HepG2 (cell line): ENCODE results near the gene ZNF277. TPM values are rescaled to one million over a fixed set of nuclear protein-coding genes. Genes with fewer than 3 reads are reported as not detected.

Experiments used
- ATAC-seq: fragments of 200-7000 bp; cut with Tn5 transposase; 3 replicates; pipeline ENCODE4 v1.9.1; 2020; ENCODE audit warnings: mild to moderate bottlenecking, moderate library complexity
- BruUV-seq: library from RNA; stranded (reverse); fragments of 400-500 nt; replicated peaks from 2 replicates; lab custom pipeline; 2021; lab: Mats Ljungman, UMichigan
- CTCF ChIA-PET: fragments of 300-600 bp; formaldehyde crosslinking; extraction: SDS; loops from one replicate; lab custom pipeline; 2021; ENCODE audit warnings: low total read pairs, inconsistent platforms, low intra/inter-chr PET ratio; lab: Yijun Ruan, JAX
- POLR2A ChIA-PET: fragments of 350-600 bp; sonication (Branson Sonifier 250); formaldehyde crosslinking; loops from one replicate; lab custom pipeline; 2020; ENCODE audit warnings: antibody characterized with exemption, inconsistent platforms; lab: Yijun Ruan, JAX
- DNase-seq: peaks from one replicate; pipeline ENCODE4 v3.0.0-alpha.2; 2015; ENCODE audit warnings: low spot score
- FAIRE-seq: peaks from 3 replicates; lab custom pipeline; 2011; peaks lifted over from hg19 to GRCh38; lab: Jason Lieb, UNC
- H2AFZ ChIP-seq: one replicate; pipeline ENCODE4 v1.6.1; 2011; ENCODE audit warnings: low read length, inconsistent platforms
- H3K27ac ChIP-seq: fragments of 300-600 bp; 3 replicates; pipeline ENCODE4 v1.8.0; 2011; ENCODE audit warnings: mixed run types, mild to moderate bottlenecking, mixed read lengths, low read length, inconsistent platforms; ENCODE audit not compliant: insufficient read depth; ENCODE audit errors: extremely low read length
- H3K27me3 ChIP-seq, 2 experiments: fragments of 200-600 bp in 1 of 2; 2 replicates in 1 of 2; 3 replicates in 1 of 2; pipeline versions ENCODE4 v1.6.0 to v1.8.0; 2011; ENCODE audit warnings: low read length in 2 of 2, mild to moderate bottlenecking in 2 of 2, moderate library complexity in 2 of 2, inconsistent platforms in 1 of 2; ENCODE audit not compliant: insufficient read depth in 2 of 2, control insufficient read depth in 1 of 2
- H3K36me3 ChIP-seq, 2 experiments: fragments of 200-600 bp in 1 of 2; replicated peaks in 1 of 2; 2 replicates in 1 of 2; 3 replicates in 1 of 2; pipeline versions ENCODE4 v1.5.1 to v1.8.0; 2011; ENCODE audit warnings: low read length in 2 of 2, inconsistent platforms in 1 of 2; ENCODE audit not compliant: insufficient read depth in 2 of 2, control insufficient read depth in 1 of 2
- H3K4me1 ChIP-seq: 2 replicates; pipeline ENCODE4 v1.5.1; 2012; ENCODE audit warnings: low read length, inconsistent platforms; ENCODE audit not compliant: insufficient read depth
- H3K4me2 ChIP-seq: 2 replicates; pipeline ENCODE4 v1.6.0; 2011; ENCODE audit warnings: low read depth, low read length, inconsistent platforms
- H3K4me3 ChIP-seq, 3 experiments: fragments of 200-600 bp in 1 of 3; sonication (generic), shearing (Covaris generic) in 1 of 3; replicated peaks in 1 of 3; 2 replicates each; pipeline ENCODE4 v1.5.1; 2011 to 2016; ENCODE audit warnings: low read length in 3 of 3, inconsistent platforms in 2 of 3, low read depth in 2 of 3, mild to moderate bottlenecking in 2 of 3, control low read depth in 1 of 3, mixed read lengths in 1 of 3; ENCODE audit not compliant: insufficient read depth in 1 of 3
- H3K79me2 ChIP-seq: one replicate; pipeline ENCODE4 v1.6.1; 2011; ENCODE audit warnings: low read length, inconsistent platforms; ENCODE audit not compliant: insufficient read depth
- H3K9ac ChIP-seq: 2 replicates; pipeline ENCODE4 v1.6.0; 2011; ENCODE audit warnings: mild to moderate bottlenecking, low read depth, low read length, inconsistent platforms; ENCODE audit not compliant: insufficient read depth
- H3K9me3 ChIP-seq: 2 replicates; pipeline ENCODE4 v1.5.1; 2012; ENCODE audit warnings: mild to moderate bottlenecking, low read length
- H4K20me1 ChIP-seq: 2 replicates; pipeline ENCODE4 v1.6.0; 2011; ENCODE audit warnings: inconsistent platforms, mild to moderate bottlenecking, low read length, moderate library complexity; ENCODE audit not compliant: insufficient read depth
- KLF6 ChIP-seq: IDR thresholded peaks from 2 replicates; pipeline ENCODE4 v1.8.0; 2016; ENCODE audit warnings: missing biosample characterization, missing genetic modification reagents
- MXI1 ChIP-seq: IDR thresholded peaks from 3 replicates; pipeline ENCODE4 v1.6.1; 2012; ENCODE audit warnings: low read depth, low read length, inconsistent platforms, borderline replicate concordance
- SYNCRIP ChIP-seq: fragments of 200-400 bp; formaldehyde crosslinking; IDR thresholded peaks from 2 replicates; pipeline ENCODE4 v1.6.1; 2018; ENCODE audit warnings: mild to moderate bottlenecking, low read depth, low read length; ENCODE audit not compliant: insufficient read depth
- ZNF138 ChIP-seq: sonication (generic); formaldehyde crosslinking; IDR thresholded peaks from 2 replicates; pipeline ENCODE4 v1.5.0; 2020; ENCODE audit warnings: mild to moderate bottlenecking, low read depth, missing genetic modification reagents
- ZNF263 ChIP-seq: sonication (generic); formaldehyde crosslinking; IDR thresholded peaks from 2 replicates; pipeline ENCODE4 v1.4.0; 2020; ENCODE audit warnings: missing genetic modification reagents
- WGBS: methylation state at CpG from one replicate; pipeline ENCODE4 v1.1.6; 2017; ENCODE audit warnings: low lambda C conversion rate; 5-methylcytosine and 5-hydroxymethylcytosine counted together
- in situ Hi-C: cut with HindIII; loops from 2 replicates; pipeline ENCODE4 v1.10.0; 2017; ENCODE audit warnings: low pct_unique_long_range_greater_than_20kb; ENCODE audit not compliant: extremely low pct_ligation_motif_present
- intact Hi-C: fragments of 100-400 bp; cut with micrococcal nuclease; formaldehyde crosslinking; loops from one replicate; pipeline ENCODE4 v1.10.0; 2022; ENCODE audit not compliant: unreplicated experiment
- polyA plus RNA-seq, 8 experiments: library from polyadenylated mRNA; depleted of rRNA in 3 of 8; stranded (reverse) in 7 of 8; unstranded in 1 of 8; fragments of >200 nt; fragmentation: Illumina TruSeq in 4 of 8; extraction: Trizol in 4 of 8; gene quantifications; 2 replicates each; pipeline versions ENCODE4 v1.2.1 to v1.2.3, GENCODE V29; 2011 to 2016; ENCODE audit warnings: low read depth in 4 of 8, missing spikeins in 1 of 8, mixed read lengths in 1 of 8; ENCODE audit not compliant: insufficient read depth in 1 of 8
- total RNA-seq, 5 experiments: library from RNA; depleted of rRNA; stranded (reverse); fragments of >200 nt; fragmentation: Illumina TruSeq; extraction: Trizol; gene quantifications; 2 replicates each; pipeline ENCODE4 v1.2.3, GENCODE V29; 2016; ENCODE audit warnings: low read depth in 1 of 5
- TF ChIP-seq, protein P1 (sequence below): IDR thresholded peaks from 2 replicates; pipeline ENCODE4 v1.6.1; 2016; ENCODE audit warnings: control low read depth
- TF ChIP-seq, protein P2 (sequence below): sonication (generic); formaldehyde crosslinking; IDR thresholded peaks from 2 replicates; pipeline ENCODE4 v1.5.0; 2020; ENCODE audit warnings: mild to moderate bottlenecking, missing genetic modification reagents
- TF ChIP-seq, protein P3 (sequence below): sonication (generic); formaldehyde crosslinking; IDR thresholded peaks from 2 replicates; pipeline ENCODE4 v1.4.0; 2020; ENCODE audit warnings: missing genetic modification reagents
- TF ChIP-seq, protein P4 (sequence below), 2 experiments: fragments of 450-650 bp in 1 of 2; sonication (generic) in 1 of 2; formaldehyde crosslinking in 1 of 2; IDR thresholded peaks; 2 replicates each; pipeline versions ENCODE4 v1.6.1 to v1.8.0; 2016 to 2022; ENCODE audit warnings: antibody characterized with exemption in 1 of 2, mild to moderate bottlenecking in 1 of 2, missing genetic modification reagents in 1 of 2

ZNF277 gene
- total and polyA plus RNA-seq, 2 of the 13 experiments (the other 11 are each of a cell fraction or from before 2014, with no cell fraction given): 29.1 to 30.1 TPM

DNA sequence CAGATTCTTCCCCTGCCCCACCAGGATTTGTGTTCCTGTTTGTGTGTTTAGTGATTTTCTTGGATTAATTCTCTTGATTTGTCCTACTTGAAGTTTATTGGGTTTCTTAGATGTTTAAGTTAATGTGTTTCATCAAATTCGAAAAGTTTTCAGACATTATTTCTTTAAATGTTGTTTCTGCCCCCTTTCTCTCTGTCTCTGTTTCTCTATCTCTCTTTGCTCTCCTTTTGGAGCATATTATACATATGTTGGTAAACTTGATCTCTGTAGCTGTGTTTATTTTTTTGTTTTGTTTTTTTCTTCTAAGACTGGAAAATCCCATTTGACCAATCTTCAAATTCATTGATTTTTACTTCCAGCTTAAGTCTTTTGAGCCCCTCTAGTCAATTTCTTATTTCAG is 115.6 kb downstream of the ZNF277 start (continued):
- TF ChIP-seq, protein P1, sequence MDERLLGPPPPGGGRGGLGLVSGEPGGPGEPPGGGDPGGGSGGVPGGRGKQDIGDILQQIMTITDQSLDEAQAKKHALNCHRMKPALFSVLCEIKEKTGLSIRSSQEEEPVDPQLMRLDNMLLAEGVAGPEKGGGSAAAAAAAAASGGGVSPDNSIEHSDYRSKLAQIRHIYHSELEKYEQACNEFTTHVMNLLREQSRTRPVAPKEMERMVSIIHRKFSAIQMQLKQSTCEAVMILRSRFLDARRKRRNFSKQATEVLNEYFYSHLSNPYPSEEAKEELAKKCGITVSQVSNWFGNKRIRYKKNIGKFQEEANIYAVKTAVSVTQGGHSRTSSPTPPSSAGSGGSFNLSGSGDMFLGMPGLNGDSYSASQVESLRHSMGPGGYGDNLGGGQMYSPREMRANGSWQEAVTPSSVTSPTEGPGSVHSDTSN: no peak
- TF ChIP-seq, protein P2, sequence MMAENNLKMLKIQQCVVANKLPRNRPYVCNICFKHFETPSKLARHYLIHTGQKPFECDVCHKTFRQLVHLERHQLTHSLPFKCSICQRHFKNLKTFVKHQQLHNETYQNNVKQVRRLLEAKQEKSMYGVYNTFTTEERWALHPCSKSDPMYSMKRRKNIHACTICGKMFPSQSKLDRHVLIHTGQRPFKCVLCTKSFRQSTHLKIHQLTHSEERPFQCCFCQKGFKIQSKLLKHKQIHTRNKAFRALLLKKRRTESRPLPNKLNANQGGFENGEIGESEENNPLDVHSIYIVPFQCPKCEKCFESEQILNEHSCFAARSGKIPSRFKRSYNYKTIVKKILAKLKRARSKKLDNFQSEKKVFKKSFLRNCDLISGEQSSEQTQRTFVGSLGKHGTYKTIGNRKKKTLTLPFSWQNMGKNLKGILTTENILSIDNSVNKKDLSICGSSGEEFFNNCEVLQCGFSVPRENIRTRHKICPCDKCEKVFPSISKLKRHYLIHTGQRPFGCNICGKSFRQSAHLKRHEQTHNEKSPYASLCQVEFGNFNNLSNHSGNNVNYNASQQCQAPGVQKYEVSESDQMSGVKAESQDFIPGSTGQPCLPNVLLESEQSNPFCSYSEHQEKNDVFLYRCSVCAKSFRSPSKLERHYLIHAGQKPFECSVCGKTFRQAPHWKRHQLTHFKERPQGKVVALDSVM: no peak
- TF ChIP-seq MXI1 (no peak), SYNCRIP (no peak)
- TF ChIP-seq, protein P3, sequence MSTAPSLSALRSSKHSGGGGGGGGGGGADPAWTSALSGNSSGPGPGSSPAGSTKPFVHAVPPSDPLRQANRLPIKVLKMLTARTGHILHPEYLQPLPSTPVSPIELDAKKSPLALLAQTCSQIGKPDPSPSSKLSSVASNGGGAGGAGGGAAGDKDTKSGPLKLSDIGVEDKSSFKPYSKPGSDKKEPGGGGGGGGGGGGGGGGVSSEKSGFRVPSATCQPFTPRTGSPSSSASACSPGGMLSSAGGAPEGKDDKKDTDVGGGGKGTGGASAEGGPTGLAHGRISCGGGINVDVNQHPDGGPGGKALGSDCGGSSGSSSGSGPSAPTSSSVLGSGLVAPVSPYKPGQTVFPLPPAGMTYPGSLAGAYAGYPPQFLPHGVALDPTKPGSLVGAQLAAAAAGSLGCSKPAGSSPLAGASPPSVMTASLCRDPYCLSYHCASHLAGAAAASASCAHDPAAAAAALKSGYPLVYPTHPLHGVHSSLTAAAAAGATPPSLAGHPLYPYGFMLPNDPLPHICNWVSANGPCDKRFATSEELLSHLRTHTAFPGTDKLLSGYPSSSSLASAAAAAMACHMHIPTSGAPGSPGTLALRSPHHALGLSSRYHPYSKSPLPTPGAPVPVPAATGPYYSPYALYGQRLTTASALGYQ (CRISPR knock-in tag): no peak

DNA sequence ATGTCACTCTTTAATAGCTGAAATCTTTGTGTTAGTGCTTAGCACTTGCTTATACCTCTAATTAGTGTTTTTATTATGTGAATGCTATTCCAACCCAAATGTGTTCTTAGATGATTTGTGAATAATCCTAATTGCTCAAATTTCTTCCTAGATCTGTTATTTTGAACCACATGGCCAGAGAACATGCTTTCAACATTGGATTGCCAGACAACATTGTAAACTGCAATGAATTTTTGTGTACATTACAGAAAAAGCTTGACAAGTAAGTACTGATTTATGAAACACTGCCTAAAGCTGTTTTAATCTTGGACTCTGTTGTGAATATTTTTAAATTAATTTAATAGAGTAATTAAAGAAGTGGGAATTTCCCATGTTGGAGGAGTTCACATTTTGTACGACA is 121.1 kb downstream of the ZNF277 start:
- in situ Hi-C loops (no loop called here), intact Hi-C loops (no loop called here)
- Histone ChIP-seq H3K27ac (no peak overlapping the region), H3K4me1 (peaks cover 17% of the 10 kb centered on the region), H4K20me1 (no peaks in the 10 kb centered on the region), H2AFZ (no peak overlapping the region), H3K9ac (no peak overlapping the region), H3K79me2 (no peaks in the 10 kb centered on the region), H3K36me3 (peaks cover 6 to 11% of the 10 kb centered on the region in 2 experiments; a peak in 2 of 5 replicates), H3K27me3 (no peaks in the 10 kb centered on the region), H3K9me3 (no peaks in the 10 kb centered on the region), H3K4me3 (no peak overlapping the region), H3K4me2 (no peak overlapping the region)
- WGBS: 100% methylated on average over 1 of the region's 1 CpG
- DNase-seq (no peak), FAIRE-seq (no peak), ATAC-seq (no peak)
- no TSS peak for BruUV-seq
- POLR2A ChIA-PET: no interaction called here
- CTCF ChIA-PET: no interaction called here
- TF ChIP-seq KLF6 (CRISPR knock-in tag) (no peak), ZNF138 (CRISPR knock-in tag) (no peak), ZNF263 (CRISPR knock-in tag) (no peak)
- TF ChIP-seq, protein P4, sequence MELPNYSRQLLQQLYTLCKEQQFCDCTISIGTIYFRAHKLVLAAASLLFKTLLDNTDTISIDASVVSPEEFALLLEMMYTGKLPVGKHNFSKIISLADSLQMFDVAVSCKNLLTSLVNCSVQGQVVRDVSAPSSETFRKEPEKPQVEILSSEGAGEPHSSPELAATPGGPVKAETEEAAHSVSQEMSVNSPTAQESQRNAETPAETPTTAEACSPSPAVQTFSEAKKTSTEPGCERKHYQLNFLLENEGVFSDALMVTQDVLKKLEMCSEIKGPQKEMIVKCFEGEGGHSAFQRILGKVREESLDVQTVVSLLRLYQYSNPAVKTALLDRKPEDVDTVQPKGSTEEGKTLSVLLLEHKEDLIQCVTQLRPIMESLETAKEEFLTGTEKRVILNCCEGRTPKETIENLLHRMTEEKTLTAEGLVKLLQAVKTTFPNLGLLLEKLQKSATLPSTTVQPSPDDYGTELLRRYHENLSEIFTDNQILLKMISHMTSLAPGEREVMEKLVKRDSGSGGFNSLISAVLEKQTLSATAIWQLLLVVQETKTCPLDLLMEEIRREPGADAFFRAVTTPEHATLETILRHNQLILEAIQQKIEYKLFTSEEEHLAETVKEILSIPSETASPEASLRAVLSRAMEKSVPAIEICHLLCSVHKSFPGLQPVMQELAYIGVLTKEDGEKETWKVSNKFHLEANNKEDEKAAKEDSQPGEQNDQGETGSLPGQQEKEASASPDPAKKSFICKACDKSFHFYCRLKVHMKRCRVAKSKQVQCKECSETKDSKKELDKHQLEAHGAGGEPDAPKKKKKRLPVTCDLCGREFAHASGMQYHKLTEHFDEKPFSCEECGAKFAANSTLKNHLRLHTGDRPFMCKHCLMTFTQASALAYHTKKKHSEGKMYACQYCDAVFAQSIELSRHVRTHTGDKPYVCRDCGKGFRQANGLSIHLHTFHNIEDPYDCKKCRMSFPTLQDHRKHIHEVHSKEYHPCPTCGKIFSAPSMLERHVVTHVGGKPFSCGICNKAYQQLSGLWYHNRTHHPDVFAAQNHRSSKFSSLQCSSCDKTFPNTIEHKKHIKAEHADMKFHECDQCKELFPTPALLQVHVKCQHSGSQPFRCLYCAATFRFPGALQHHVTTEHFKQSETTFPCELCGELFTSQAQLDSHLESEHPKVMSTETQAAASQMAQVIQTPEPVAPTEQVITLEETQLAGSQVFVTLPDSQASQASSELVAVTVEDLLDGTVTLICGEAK (IDR thresholded peaks at IDR 0.05): no peak
- TF ChIP-seq, protein P4 (CRISPR knock-in tag; IDR thresholded peaks at IDR 0.05): no peak
